ENCODE results near the gene IRF4.

The IRF4 gene

DNA sequence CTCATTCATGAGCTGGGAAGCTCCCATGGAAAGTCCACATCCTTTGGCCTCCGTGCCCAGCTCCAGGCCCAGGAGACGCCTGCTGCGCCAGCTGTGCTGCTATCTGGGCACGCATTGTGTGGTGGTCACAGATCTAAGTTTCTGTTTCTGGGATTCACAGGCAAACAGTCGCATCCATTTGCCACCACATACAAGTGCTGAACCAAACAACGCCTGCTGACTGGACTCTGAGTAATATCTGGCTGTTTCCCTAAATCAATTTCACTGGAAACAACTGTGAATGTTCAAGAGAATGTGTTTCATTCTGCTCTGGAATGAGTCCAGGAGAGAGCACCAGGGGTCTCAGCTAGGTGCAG, 45.5 kb downstream of the IRF4 start:
- TF ChIP-seq TARDBP (IDR thresholded peaks at IDR 0.05), result no peak
- no peak for TF ChIP-seq FOXM1 (IDR thresholded peaks at IDR 0.05; ENCODE audit: borderline replicate concordance)
- TF ChIP-seq CTBP1 (IDR thresholded peaks at IDR 0.05; ENCODE audit: borderline replicate concordance), result no peak
- no peak for TF ChIP-seq ZNF384 (IDR thresholded peaks at IDR 0.05)
- no peak for TF ChIP-seq BHLHE40 (IDR thresholded peaks at IDR 0.05; ENCODE audit: borderline replicate concordance)
- no peak for TF ChIP-seq SP1 (IDR thresholded peaks at IDR 0.05)
- no peak for TF ChIP-seq ELF4 (IDR thresholded peaks at IDR 0.05)
- no peak for TF ChIP-seq L3MBTL2 (conservative IDR thresholded peaks at IDR 0.05)
- no peak for TF ChIP-seq HDGF (IDR thresholded peaks at IDR 0.05; ENCODE audit: borderline replicate concordance)
- CTCF ChIA-PET, result no interaction called here
- DNase-seq (ENCODE audit: extremely low spot score), result no peak
- POLR2A ChIA-PET, result no interaction called here

DNA sequence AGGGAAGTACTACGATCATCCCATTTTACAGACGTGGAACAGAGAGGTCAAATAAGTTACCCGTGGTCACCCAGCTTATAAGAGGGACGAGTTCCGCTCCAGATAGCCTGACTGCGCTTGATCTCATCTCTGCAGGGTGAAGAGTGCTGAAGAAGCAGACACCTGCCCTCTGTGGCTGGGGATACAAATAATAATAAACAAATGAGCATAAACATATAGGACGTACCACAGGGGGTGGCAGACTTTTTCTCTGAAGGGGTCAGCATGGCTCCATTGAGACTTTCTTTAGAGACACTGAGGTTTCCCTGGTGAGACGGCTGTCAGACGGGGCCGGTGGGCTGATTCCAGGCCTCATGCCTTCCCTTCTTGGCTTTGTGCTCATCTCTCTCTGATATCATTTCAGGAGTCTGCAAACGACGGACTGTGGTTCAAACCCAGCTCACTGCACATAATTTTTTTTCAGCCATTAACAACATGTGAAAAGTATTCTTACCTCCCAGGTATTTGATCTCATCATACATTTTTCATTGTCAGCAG, 47.1 kb downstream of the IRF4 start:
- CTCF ChIA-PET, result no interaction called here
- POLR2A ChIA-PET, result no interaction called here
- DNase-seq (ENCODE audit: extremely low spot score), result no peak
- no peak for TF ChIP-seq ARNT (IDR thresholded peaks at IDR 0.05)
- TF ChIP-seq SUZ12 (IDR thresholded peaks at IDR 0.05), result no peak
- TF ChIP-seq CTBP1 (IDR thresholded peaks at IDR 0.05; ENCODE audit: borderline replicate concordance), result no peak
- no peak for TF ChIP-seq BHLHE40 (IDR thresholded peaks at IDR 0.05; ENCODE audit: borderline replicate concordance)
- TF ChIP-seq LEF1 (IDR thresholded peaks at IDR 0.05; ENCODE audit: borderline replicate concordance), result no peak
- no peak for TF ChIP-seq SP1 (IDR thresholded peaks at IDR 0.05)
- TF ChIP-seq FOXA1 (IDR thresholded peaks at IDR 0.05), result no peak
- TF ChIP-seq ELF4 (IDR thresholded peaks at IDR 0.05), result no peak
- TF ChIP-seq L3MBTL2 (conservative IDR thresholded peaks at IDR 0.05), result no peak
- TF ChIP-seq FOXK2 (IDR thresholded peaks at IDR 0.05), result no peak
- no peak for TF ChIP-seq NFRKB (IDR thresholded peaks at IDR 0.05)
- TF ChIP-seq ZNF384 (IDR thresholded peaks at IDR 0.05), result no peak
- no peak for TF ChIP-seq HDGF (IDR thresholded peaks at IDR 0.05; ENCODE audit: borderline replicate concordance)
- no peak for TF ChIP-seq FOXM1 (IDR thresholded peaks at IDR 0.05; ENCODE audit: borderline replicate concordance)
- TF ChIP-seq, protein P1, sequence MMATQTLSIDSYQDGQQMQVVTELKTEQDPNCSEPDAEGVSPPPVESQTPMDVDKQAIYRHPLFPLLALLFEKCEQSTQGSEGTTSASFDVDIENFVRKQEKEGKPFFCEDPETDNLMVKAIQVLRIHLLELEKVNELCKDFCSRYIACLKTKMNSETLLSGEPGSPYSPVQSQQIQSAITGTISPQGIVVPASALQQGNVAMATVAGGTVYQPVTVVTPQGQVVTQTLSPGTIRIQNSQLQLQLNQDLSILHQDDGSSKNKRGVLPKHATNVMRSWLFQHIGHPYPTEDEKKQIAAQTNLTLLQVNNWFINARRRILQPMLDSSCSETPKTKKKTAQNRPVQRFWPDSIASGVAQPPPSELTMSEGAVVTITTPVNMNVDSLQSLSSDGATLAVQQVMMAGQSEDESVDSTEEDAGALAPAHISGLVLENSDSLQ (IDR thresholded peaks at IDR 0.05), result no peak
- TF ChIP-seq TARDBP (IDR thresholded peaks at IDR 0.05), result no peak

GRCh38 chr6:439641-440167, 48.2 kb downstream of the IRF4 start:
- no peak for TF ChIP-seq SUZ12 (IDR thresholded peaks at IDR 0.05)
- TF ChIP-seq HDGF (IDR thresholded peaks at IDR 0.05; ENCODE audit: borderline replicate concordance), result no peak
- no peak for TF ChIP-seq FOXK2 (IDR thresholded peaks at IDR 0.05)
- no peak for TF ChIP-seq L3MBTL2 (conservative IDR thresholded peaks at IDR 0.05)
- TF ChIP-seq, protein P1 (IDR thresholded peaks at IDR 0.05), result no peak
- no peak for TF ChIP-seq ELF4 (IDR thresholded peaks at IDR 0.05)
- no peak for TF ChIP-seq NFRKB (IDR thresholded peaks at IDR 0.05)
- no peak for TF ChIP-seq BHLHE40 (IDR thresholded peaks at IDR 0.05; ENCODE audit: borderline replicate concordance)
- TF ChIP-seq TARDBP (IDR thresholded peaks at IDR 0.05), result no peak
- TF ChIP-seq LEF1 (IDR thresholded peaks at IDR 0.05; ENCODE audit: borderline replicate concordance), result no peak
- TF ChIP-seq SP1 (IDR thresholded peaks at IDR 0.05), result no peak
- no peak for TF ChIP-seq FOXA1 (IDR thresholded peaks at IDR 0.05)
- no peak for TF ChIP-seq FOXM1 (IDR thresholded peaks at IDR 0.05; ENCODE audit: borderline replicate concordance)
- TF ChIP-seq ARNT (IDR thresholded peaks at IDR 0.05), result no peak
- no peak for TF ChIP-seq ZNF384 (IDR thresholded peaks at IDR 0.05)
- ChIA-PET POLR2A (no interaction called here), CTCF (no interaction called here)
- DNase-seq (ENCODE audit: extremely low spot score), result no peak

- TF ChIP-seq SP1 (IDR thresholded peaks at IDR 0.05), result no peak
- no peak for TF ChIP-seq ZNF384 (IDR thresholded peaks at IDR 0.05)
- TF ChIP-seq ELF4 (IDR thresholded peaks at IDR 0.05), result no peak
- TF ChIP-seq NFRKB (IDR thresholded peaks at IDR 0.05), result no peak
- TF ChIP-seq BHLHE40 (IDR thresholded peaks at IDR 0.05; ENCODE audit: borderline replicate concordance), result no peak
- no peak for TF ChIP-seq LEF1 (IDR thresholded peaks at IDR 0.05; ENCODE audit: borderline replicate concordance)
- no peak for TF ChIP-seq TARDBP (IDR thresholded peaks at IDR 0.05)
- TF ChIP-seq FOXM1 (IDR thresholded peaks at IDR 0.05; ENCODE audit: borderline replicate concordance), result no peak
- TF ChIP-seq SUZ12 (IDR thresholded peaks at IDR 0.05), result no peak
- no peak for TF ChIP-seq L3MBTL2 (conservative IDR thresholded peaks at IDR 0.05)
- no peak for TF ChIP-seq FOXA1 (IDR thresholded peaks at IDR 0.05)
- no peak for DNase-seq (ENCODE audit: extremely low spot score)
- POLR2A ChIA-PET, result no interaction called here
- CTCF ChIA-PET, result no interaction called here
Measured at GRCh38 chr6:441126-441920, 49.8 kb downstream of the IRF4 start.

- DNase-seq (ENCODE audit: extremely low spot score), result no peak
- TF ChIP-seq FOXA1 (IDR thresholded peaks at IDR 0.05) (no peak), NFRKB (IDR thresholded peaks at IDR 0.05) (no peak), ELF4 (IDR thresholded peaks at IDR 0.05) (no peak), SUZ12 (IDR thresholded peaks at IDR 0.05) (no peak), FOXK2 (IDR thresholded peaks at IDR 0.05) (no peak), CTBP1 (IDR thresholded peaks at IDR 0.05; ENCODE audit: borderline replicate concordance) (no peak), HDGF (IDR thresholded peaks at IDR 0.05; ENCODE audit: borderline replicate concordance) (no peak), LEF1 (IDR thresholded peaks at IDR 0.05; ENCODE audit: borderline replicate concordance) (no peak), FOXM1 (IDR thresholded peaks at IDR 0.05; ENCODE audit: borderline replicate concordance) (no peak), ZNF384 (IDR thresholded peaks at IDR 0.05) (no peak), ARNT (IDR thresholded peaks at IDR 0.05) (no peak), BHLHE40 (IDR thresholded peaks at IDR 0.05; ENCODE audit: borderline replicate concordance) (no peak), TARDBP (IDR thresholded peaks at IDR 0.05) (no peak), SP1 (IDR thresholded peaks at IDR 0.05) (no peak), L3MBTL2 (conservative IDR thresholded peaks at IDR 0.05) (no peak)
- TF ChIP-seq, protein P1 (IDR thresholded peaks at IDR 0.05), result no peak
- ChIA-PET POLR2A (no interaction called here), CTCF (no interaction called here)
Measured at GRCh38 chr6:443621-444159, 52.1 kb downstream of the IRF4 start.

Measured in HEK293T (cell line).